HG03457 (cell line): ENCODE measurements around the gene HDAC11.

Experiments
- ATAC-seq: cut with Tn5 transposase; IDR thresholded peaks from one replicate; pipeline ENCODE4 v1.9.1; 2021; ENCODE audit warnings: moderate number of reproducible peaks; ENCODE audit not compliant: unreplicated experiment

HDAC11 gene

GRCh38 chr3:13522236-13522635 lies 42.1 kb downstream of the HDAC11 start:
- ATAC-seq, result no peak

- ATAC-seq, result no peak
Observed at GRCh38 chr3:13524979-13525669, 45.0 kb downstream of the HDAC11 start.

- no peak for ATAC-seq
Observed at GRCh38 chr3:13525827-13526625, 45.9 kb downstream of the HDAC11 start.

- no peak for ATAC-seq
Observed at GRCh38 chr3:13526626-13526949, 46.5 kb downstream of the HDAC11 start.

- ATAC-seq, result no peak
Observed at GRCh38 chr3:13528217-13528867, 48.2 kb downstream of the HDAC11 start.

GRCh38 chr3:13529196-13530112 lies 49.3 kb downstream of the HDAC11 start:
- no peak for ATAC-seq

- ATAC-seq, result no peak
Observed at GRCh38 chr3:13530241-13531009, 50.3 kb downstream of the HDAC11 start.

- ATAC-seq, result no peak
Observed at GRCh38 chr3:13532085-13532484, 52.0 kb downstream of the HDAC11 start.

GRCh38 chr3:13532631-13533030 lies 52.5 kb downstream of the HDAC11 start:
- no peak for ATAC-seq

GRCh38 chr3:13533885-13534301 lies 53.8 kb downstream of the HDAC11 start:
- no peak for ATAC-seq

GRCh38 chr3:13535526-13535875 lies 55.4 kb downstream of the HDAC11 start:
- no peak for ATAC-seq

GRCh38 chr3:13535905-13536304 lies 55.8 kb downstream of the HDAC11 start:
- ATAC-seq, result no peak

GRCh38 chr3:13536432-13536831 lies 56.3 kb downstream of the HDAC11 start:
- ATAC-seq, result no peak

GRCh38 chr3:13536832-13537231 lies 56.7 kb downstream of the HDAC11 start:
- no peak for ATAC-seq

- no peak for ATAC-seq
Observed at GRCh38 chr3:13537244-13537908, 57.3 kb downstream of the HDAC11 start.

GRCh38 chr3:13537909-13538296 lies 57.8 kb downstream of the HDAC11 start:
- ATAC-seq, result no peak

GRCh38 chr3:13538520-13539291 lies 58.6 kb downstream of the HDAC11 start:
- ATAC-seq, result no peak

GRCh38 chr3:13539292-13539638 lies 59.2 kb downstream of the HDAC11 start:
- ATAC-seq, result no peak

- no peak for ATAC-seq
Observed at GRCh38 chr3:13539671-13540070, 59.6 kb downstream of the HDAC11 start.
